ENCODE results near the gene STK11IP.

GRCh38 chr2:219548990-219549389 is 48.7 kb upstream of the STK11IP start:
- TF ChIP-seq CTCF (IDR thresholded peaks at IDR 0.05; ENCODE audit: low read depth, low read length, poor library complexity, severe bottlenecking) (no peak), EZH2phosphoT487 (IDR thresholded peaks at IDR 0.05; ENCODE audit: borderline replicate concordance, low read length) (no peak)
